LNCaP clone FGC (cell line): ENCODE results near the gene PRKCE.

Experiments used
- DNase-seq: peaks from one replicate; pipeline ENCODE4 v3.0.0-alpha.2; 2011; ENCODE audit warnings: low read depth
- H3K4me3 ChIP-seq: 2 replicates; pipeline ENCODE4 v1.5.1; 2011; ENCODE audit warnings: mild to moderate bottlenecking, low read depth, low read length, control low read depth
- TF ChIP-seq, protein P1 (sequence below): IDR thresholded peaks from 2 replicates; pipeline ENCODE4 v1.5.1; 2012; ENCODE audit warnings: mild to moderate bottlenecking; ENCODE audit not compliant: control insufficient read depth, insufficient read depth; ENCODE audit errors: extremely low read depth

PRKCE gene

DNA sequence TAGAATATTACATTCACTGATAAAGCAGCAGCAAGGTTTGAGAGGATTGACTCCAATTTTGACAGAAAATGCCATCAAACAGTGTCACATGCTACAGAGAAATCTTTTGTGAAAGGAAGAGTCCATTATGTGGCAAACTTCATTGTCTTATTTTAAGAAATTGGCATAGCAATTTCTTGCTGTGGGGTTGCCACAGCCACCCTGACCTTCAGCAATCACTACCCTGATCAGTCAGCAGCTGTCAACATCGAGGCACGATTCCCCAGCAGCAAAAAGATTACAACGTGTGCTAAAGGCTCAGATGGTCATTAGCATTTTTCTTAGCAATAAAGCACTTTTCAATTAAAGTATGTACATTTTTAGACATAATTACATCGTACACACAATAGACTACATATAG lies 74.7 kb downstream of the PRKCE start:
- H3K4me3 ChIP-seq: no peak overlapping the region
- TF ChIP-seq, protein P1, sequence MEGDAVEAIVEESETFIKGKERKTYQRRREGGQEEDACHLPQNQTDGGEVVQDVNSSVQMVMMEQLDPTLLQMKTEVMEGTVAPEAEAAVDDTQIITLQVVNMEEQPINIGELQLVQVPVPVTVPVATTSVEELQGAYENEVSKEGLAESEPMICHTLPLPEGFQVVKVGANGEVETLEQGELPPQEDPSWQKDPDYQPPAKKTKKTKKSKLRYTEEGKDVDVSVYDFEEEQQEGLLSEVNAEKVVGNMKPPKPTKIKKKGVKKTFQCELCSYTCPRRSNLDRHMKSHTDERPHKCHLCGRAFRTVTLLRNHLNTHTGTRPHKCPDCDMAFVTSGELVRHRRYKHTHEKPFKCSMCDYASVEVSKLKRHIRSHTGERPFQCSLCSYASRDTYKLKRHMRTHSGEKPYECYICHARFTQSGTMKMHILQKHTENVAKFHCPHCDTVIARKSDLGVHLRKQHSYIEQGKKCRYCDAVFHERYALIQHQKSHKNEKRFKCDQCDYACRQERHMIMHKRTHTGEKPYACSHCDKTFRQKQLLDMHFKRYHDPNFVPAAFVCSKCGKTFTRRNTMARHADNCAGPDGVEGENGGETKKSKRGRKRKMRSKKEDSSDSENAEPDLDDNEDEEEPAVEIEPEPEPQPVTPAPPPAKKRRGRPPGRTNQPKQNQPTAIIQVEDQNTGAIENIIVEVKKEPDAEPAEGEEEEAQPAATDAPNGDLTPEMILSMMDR: no peak
- DNase-seq: no peak

DNA sequence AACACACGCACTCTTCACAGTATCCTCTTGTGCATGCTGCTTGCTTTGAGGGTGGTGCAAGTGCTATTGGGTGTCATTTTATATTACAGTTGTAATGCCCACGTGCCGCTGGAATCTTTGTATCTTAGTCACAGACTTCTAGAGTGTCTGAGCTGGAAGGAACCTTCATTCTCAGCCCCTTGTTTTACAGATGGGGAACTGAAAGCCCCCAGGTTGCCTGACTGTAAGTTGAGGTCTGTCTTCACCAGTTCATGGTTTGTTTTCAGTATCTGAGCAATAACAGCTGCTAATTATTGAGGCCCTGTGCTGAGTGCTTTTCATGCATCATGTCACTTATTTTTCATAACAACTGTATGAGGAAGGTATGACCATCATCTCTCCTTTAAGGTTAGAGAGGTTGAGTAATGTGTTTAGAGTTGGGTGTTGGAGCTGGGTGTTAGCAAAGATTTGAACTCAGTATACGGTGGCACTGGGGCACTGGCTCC lies 77.0 kb downstream of the PRKCE start:
- TF ChIP-seq, protein P1: no peak
- H3K4me3 ChIP-seq: no peak overlapping the region
- no peak for DNase-seq

DNA sequence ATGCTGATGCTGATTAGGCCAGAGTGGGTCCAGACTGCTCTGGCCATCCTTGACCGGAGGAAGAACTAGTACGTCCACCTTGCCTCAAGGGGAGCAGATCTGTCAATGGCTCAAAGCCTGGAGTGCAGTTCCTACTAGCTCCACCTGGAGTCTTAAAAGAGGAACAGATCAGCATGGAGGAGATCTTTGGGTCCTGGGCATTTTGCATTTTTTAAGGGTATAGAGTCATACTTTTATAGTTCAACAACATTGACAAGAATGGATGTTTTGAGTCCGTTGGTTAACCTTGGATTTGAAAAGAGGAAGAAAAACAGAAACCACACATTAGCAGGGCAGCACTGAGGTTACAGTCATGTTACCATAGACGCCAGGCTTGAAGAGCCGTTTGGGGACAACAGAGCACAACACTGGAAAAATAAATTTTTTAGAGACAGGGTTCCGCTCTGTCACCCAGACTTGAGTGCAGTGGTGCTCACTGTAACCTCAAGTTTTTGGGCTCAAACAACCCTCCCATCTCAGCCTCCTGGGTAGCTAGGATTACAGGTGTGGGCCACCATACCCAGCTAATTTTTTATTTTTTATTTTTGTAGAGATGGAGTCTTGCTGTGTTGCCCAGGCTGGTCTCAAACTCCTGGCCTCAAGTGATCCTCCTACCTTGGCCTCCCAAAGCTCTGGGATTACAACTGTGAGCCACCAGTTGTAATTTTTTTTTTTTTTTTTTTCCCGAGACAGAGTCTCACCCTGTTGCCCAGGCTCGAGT lies 78.5 kb downstream of the PRKCE start:
- DNase-seq: no peak
- H3K4me3 ChIP-seq: no peak overlapping the region
- TF ChIP-seq, protein P1: no peak

DNA sequence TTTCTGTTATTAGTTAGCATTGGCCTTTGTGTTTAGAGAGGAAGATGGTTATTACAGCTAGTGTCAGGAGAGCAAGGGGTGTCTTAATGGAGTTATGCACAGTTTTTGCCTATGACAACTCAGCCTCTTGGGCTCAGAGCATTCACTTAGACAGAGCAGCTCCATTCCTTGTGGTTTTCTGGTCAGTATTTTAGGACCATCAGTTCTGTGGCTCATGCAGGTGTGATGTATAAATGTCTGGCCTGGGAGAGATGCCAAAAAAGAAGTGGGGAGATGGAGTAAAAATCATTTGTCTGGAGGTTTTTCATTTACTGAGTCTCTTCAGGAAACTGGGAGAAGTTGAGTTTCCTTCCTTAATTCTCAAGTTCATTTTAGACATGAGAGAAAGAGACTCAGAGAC lies 79.7 kb downstream of the PRKCE start:
- DNase-seq: no peak
- no peak overlapping the region for H3K4me3 ChIP-seq

DNA sequence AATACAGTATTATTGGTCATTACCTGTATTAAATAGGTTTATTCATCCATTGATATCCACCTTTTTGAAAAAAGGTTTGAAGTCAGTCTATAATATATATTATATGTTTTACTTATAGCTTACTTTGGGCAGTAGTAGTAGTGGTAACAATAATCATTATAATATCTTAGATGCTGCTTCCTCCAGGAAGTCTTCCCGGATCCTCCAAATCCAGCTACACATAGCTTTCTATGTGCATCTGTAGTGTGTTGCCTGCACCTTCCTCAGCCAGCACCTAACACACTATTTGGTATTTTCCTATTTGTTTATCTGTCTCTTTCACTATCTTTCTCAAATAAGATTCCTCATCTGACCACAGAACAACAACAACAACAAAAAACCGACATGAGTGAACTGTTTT lies 81.0 kb downstream of the PRKCE start:
- no peak for DNase-seq
- H3K4me3 ChIP-seq: no peak overlapping the region
- TF ChIP-seq, protein P1: no peak

More for the DNA sequence above, 79.7 kb downstream of the PRKCE start:
- TF ChIP-seq, protein P1: no peak

DNA sequence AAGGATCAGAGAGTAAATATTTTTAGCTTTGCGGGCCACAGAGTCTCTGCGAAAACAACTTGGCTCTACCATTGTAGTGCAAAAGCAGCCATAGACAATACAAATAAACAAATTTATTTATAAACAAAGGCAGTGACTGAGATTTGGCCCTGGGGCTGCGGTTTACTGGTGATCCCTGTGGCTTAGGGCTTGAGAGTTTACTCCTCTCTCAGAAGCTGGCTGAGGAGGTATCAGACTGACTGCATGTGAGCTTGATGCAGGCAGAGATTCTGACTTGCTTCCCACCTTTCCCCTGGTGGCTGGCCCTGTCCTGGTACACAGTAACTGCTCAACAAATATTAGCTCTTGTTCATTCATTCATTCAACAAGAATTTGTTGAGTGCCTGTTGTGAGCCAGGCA lies 81.5 kb downstream of the PRKCE start:
- no peak for DNase-seq
- TF ChIP-seq, protein P1: no peak
- no peak overlapping the region for H3K4me3 ChIP-seq

DNA sequence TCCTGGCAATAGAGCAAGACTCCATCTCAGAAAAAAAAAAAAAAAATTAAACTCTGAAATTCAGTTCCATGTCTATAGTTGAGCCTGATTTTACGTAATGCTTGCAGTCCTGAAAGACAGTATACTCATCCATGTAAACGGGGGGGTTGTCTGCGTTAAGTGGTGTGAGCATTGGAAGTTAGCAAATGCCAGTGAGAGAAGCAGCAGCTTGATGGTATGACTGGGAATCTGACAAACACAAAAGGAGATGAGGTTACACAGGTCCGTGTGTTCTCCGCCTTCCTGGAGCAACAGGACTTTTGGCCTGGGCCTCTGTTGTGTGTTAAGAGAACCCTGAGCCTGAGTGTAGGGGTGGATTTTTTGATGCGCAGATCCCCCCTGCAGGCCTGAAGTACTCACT lies 82.9 kb downstream of the PRKCE start:
- no peak for DNase-seq
- TF ChIP-seq, protein P1: no peak
- no peak overlapping the region for H3K4me3 ChIP-seq
